Omental fat pad (tissue), 4 donors: Measurements from ENCODE around the gene FBXO11. TPM values are rescaled to one million over a fixed set of nuclear protein-coding genes. Genes with fewer than 3 reads are reported as not detected.

Source experiments
- ATAC-seq: fragments of 150-250 bp; one replicate; pipeline ENCODE4 v1.9.1; 2016; ENCODE audit warnings: mild to moderate bottlenecking, moderate library complexity; ENCODE audit not compliant: low FRiP score
- DNase-seq: peaks from one replicate; pipeline ENCODE4 v3.0.0-alpha.2; 2019; ENCODE audit warnings: low spot score
- CTCF ChIP-seq, 3 donors: fragments of 450-650 bp; IDR thresholded peaks; one replicate each; pipeline ENCODE4 v1.5.1; 2016 to 2017; ENCODE audit warnings: antibody characterized with exemption in 3 of 3, mild to moderate bottlenecking in 3 of 3, moderate library complexity in 2 of 3
- total RNA-seq, 4 donors: library from RNA; depleted of rRNA; stranded (reverse); fragments of >200 nt; gene quantifications; one replicate each; pipeline ENCODE4 v1.1.0, GENCODE V29; 2016

The FBXO11 gene
- total RNA-seq, 4 donors from 2014 or later = 43.8 to 68.6 (median 56.0) TPM

DNA sequence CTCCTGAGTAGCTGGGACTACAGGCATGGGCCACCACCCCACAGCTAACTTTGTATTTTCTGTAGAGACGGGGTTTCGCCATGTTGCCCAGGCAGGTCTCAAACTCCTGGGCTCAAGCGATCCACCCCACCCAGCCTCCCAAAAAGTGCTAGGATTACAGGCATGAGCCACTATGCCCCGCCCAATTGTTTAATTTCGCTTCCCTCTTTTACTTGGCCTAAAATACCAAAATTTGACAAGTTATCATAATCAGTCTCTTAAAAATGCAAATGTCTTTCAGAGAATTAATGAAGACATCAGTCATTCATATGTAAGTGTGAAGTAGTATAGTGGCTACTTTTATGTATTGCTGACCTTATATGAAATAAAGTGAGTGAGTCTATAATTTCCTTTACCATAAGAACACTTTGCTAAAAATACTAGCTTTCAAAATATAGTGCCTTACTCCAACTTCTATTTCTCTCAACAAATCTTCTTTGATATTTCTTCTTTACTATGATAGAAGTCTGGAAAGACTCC is 9.8 kb downstream of the FBXO11 start:
- no peak for TF ChIP-seq CTCF (IDR thresholded peaks at IDR 0.05)
- ATAC-seq (no peak), DNase-seq (no peak)

DNA sequence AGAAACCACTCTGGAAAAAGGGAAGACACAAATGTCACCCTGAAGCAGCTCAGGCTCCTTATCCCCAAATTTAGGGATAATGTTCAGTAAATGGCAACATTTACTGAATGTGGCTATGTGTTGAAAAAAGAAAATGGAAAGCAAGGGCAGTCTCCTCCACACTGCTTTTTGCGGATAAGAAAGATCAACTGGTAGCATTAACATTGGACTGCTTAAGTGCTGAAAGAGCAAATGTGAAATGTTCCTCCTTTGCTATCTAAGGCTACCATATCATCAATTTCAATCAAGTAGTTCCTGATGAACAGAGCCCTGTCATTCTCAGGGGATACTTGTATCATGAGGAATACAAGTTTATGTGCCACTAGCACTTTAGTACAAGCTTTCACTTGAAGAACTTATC is 12.5 kb downstream of the FBXO11 start:
- no peak for TF ChIP-seq CTCF (IDR thresholded peaks at IDR 0.05)
- DNase-seq (no peak), ATAC-seq (no peak)

- TF ChIP-seq CTCF (IDR thresholded peaks at IDR 0.05) = no peak
- DNase-seq = no peak
Measured at GRCh38 chr2:47892338-47892730, 14.0 kb downstream of the FBXO11 start.

GRCh38 chr2:47891369-47892337 is 14.6 kb downstream of the FBXO11 start:
- DNase-seq = no peak
- ATAC-seq = no peak
- TF ChIP-seq CTCF (IDR thresholded peaks at IDR 0.05) = no peak

More at GRCh38 chr2:47892338-47892730, 14.0 kb downstream of the FBXO11 start:
- ATAC-seq = no peak

- no peak for ATAC-seq
- no peak for TF ChIP-seq CTCF (IDR thresholded peaks at IDR 0.05)
- DNase-seq = no peak
Measured at GRCh38 chr2:47890711-47891368, 15.5 kb downstream of the FBXO11 start.

DNA sequence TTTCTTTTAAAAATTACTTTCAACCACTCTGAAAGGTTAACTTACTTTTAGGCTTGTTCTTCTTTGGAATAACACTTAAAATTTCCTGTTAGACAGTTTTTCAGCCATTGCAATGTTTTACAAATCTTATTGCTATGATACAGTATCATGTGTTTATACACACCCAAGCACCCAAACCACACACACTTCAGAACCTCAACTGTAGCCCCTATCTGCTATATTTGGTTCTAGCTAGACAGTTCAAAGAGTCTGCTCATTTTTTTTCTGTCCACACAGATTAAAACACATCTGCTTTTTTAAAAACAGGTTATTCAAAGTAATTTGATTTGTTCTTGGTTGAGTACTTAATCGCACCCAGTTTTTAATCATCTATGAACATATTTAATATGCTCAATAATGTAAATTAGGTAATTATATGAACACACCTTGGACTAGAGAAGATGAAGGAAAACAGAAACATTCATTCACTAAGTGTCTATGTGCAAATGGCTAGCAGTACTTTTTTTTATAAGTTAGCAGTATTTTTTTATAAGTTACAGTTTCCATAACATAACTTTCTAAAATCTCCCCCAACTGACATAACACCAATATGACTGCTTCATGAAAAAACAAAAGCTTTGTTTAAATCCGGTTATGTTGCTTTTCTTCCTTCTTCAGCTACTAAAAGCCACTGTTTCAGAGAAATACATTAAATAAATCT is 17.6 kb downstream of the FBXO11 start:
- ATAC-seq (no peak), DNase-seq (no peak)
- TF ChIP-seq CTCF (IDR thresholded peaks at IDR 0.05) = no peak
